Activated T-helper 2 cell treated with anti-CD3 and anti-CD28 coated beads, Interferon-gamma antibody, Interleukin-2, Interleukin-4, amounts not matched to agents 10 μg/mL and 5 μg/mL and 100 μg/mL, durations not matched to agents 14 hours and 24 hours and 36 hours (primary cell): ENCODE data around the gene BTBD6. TPM values are rescaled to one million over a fixed set of nuclear protein-coding genes. Genes with fewer than 3 reads are reported as not detected.
"Not testable (repeated sequence)": the region's sequence is repeated elsewhere in the genome, so short reads cannot be mapped to it uniquely, and the experiment has no call there.

Experiments used
- DNase-seq: peaks from one replicate; pipeline ENCODE4 v3.0.0; 2021; ENCODE audit warnings: low spot score
- H3K27ac Mint-ChIP-seq: one replicate; pipeline ENCODE4 v1.8.0; 2021; ENCODE audit warnings: mixed read lengths
- H3K27me3 Mint-ChIP-seq: one replicate; pipeline ENCODE4 v1.8.0; 2021; ENCODE audit warnings: low read depth, mixed read lengths
- H3K36me3 Mint-ChIP-seq: one replicate; pipeline ENCODE4 v1.8.0; 2021; ENCODE audit warnings: low read depth, mixed read lengths
- H3K4me1 Mint-ChIP-seq: one replicate; pipeline ENCODE4 v1.8.0; 2021; ENCODE audit warnings: low read depth, mixed read lengths
- H3K4me3 Mint-ChIP-seq: one replicate; pipeline ENCODE4 v1.8.0; 2021; ENCODE audit warnings: low read depth, mild to moderate bottlenecking, moderate library complexity, mixed read lengths
- H3K9me3 Mint-ChIP-seq: one replicate; pipeline ENCODE4 v1.8.0; 2021; ENCODE audit warnings: mixed read lengths
- intact Hi-C: fragments of 100-400 bp; cut with micrococcal nuclease; formaldehyde crosslinking; loops from one replicate; pipeline ENCODE4 v1.15.1; 2023
- total RNA-seq: library from RNA; stranded (reverse); gene quantifications from 2 replicates; pipeline ENCODE4 v1.2.3, GENCODE V29; 2022

BTBD6 gene
- total RNA-seq, 1 donor from 2014 or later: 38.6 TPM

DNA sequence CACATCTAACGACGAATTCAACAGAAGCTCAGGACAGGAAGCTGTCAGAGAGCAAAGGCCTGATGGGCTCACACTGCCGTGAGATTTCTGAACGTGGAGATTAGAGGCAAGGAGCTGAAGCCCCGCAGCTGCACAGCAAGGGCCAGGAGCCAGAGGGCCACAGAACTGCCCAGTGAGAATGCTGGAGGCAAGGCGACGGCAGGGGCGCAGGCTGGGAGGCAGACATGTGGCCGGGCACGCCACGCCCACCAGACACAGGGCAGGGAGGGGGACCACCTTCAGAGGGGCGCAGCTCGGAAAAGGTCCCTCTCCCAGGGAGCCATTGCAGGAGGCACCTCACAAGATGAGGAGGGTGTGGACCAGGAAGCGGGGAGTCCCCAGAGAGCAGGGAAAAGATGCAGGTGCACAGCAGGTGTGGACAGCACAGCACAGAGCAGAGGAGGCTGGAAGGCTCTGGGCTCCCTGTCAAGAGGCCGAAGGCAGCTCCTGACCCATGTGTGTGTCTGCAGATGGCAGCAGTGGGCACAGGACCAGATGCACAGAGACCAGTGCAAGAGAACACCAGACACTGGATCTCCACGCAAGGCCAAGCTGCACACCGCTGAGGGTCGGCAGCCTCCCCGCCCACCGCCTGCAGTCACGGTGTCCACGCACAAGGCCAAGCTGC lies 23.0 kb downstream of the BTBD6 start:
- intact Hi-C loops: no loop called here
- no peaks in the 10 kb centered on the region for H3K9me3 Mint-ChIP-seq
- no peak overlapping the region for H3K4me3 Mint-ChIP-seq
- H3K27me3 Mint-ChIP-seq: no peaks in the 10 kb centered on the region
- no peak for DNase-seq
- no peaks in the 10 kb centered on the region for H3K4me1 Mint-ChIP-seq
- H3K36me3 Mint-ChIP-seq: no peaks in the 10 kb centered on the region
- no peak overlapping the region for H3K27ac Mint-ChIP-seq

- Mint-ChIP-seq H3K27ac (no peak overlapping the region), H3K4me1 (no peaks in the 10 kb centered on the region), H3K36me3 (no peaks in the 10 kb centered on the region), H3K27me3 (no peaks in the 10 kb centered on the region), H3K9me3 (no peaks in the 10 kb centered on the region), H3K4me3 (no peak overlapping the region)
- no peak for DNase-seq
- intact Hi-C loops: no loop called here
Measured at GRCh38 chr14:105272623-105273022, 24.3 kb downstream of the BTBD6 start.

- H3K9me3 Mint-ChIP-seq: no peaks in the 10 kb centered on the region
- no peaks in the 10 kb centered on the region for H3K36me3 Mint-ChIP-seq
- intact Hi-C loops: no loop called here
- DNase-seq: no peak
- no peak overlapping the region for H3K4me3 Mint-ChIP-seq
- H3K27ac Mint-ChIP-seq: no peak overlapping the region
- no peaks in the 10 kb centered on the region for H3K27me3 Mint-ChIP-seq
- no peaks in the 10 kb centered on the region for H3K4me1 Mint-ChIP-seq
Measured at GRCh38 chr14:105273062-105273461, 24.7 kb downstream of the BTBD6 start.

GRCh38 chr14:105274637-105275036 lies 26.3 kb downstream of the BTBD6 start:
- no peaks in the 10 kb centered on the region for H3K36me3 Mint-ChIP-seq
- DNase-seq: no peak
- H3K27me3 Mint-ChIP-seq: no peaks in the 10 kb centered on the region
- H3K4me3 Mint-ChIP-seq: no peak overlapping the region
- no peaks in the 10 kb centered on the region for H3K9me3 Mint-ChIP-seq
- no peaks in the 10 kb centered on the region for H3K4me1 Mint-ChIP-seq
- intact Hi-C loops: no loop called here
- no peak overlapping the region for H3K27ac Mint-ChIP-seq

GRCh38 chr14:105275267-105275946 lies 27.1 kb downstream of the BTBD6 start:
- H3K27ac Mint-ChIP-seq: no peak overlapping the region
- intact Hi-C loops: no loop called here
- H3K27me3 Mint-ChIP-seq: no peaks in the 10 kb centered on the region
- H3K4me3 Mint-ChIP-seq: no peak overlapping the region
- no peaks in the 10 kb centered on the region for H3K4me1 Mint-ChIP-seq
- H3K36me3 Mint-ChIP-seq: no peaks in the 10 kb centered on the region
- H3K9me3 Mint-ChIP-seq: no peaks in the 10 kb centered on the region
- DNase-seq: no peak

DNA sequence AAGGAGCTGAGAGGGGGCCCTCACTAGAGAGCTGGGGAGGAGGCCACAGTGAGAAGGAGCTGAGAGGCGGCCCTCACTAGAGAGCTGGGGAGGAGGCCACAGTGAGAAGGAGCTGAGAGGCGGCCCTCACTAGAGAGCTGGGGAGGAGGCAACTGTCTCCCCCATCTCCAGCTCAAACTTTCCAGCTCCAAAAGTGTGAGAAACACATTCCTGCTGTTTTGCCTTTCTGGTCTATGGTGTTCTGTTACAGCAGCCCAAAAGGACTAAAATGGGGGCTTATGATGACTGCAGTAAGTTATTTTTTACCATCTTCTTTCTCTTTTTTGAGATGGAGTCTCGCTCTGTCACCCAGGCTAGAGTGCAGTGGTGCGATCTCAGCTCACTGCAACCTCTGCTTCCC lies 29.1 kb downstream of the BTBD6 start:
- DNase-seq, H3K36me3 Mint-ChIP-seq, intact Hi-C loops, H3K27me3 Mint-ChIP-seq, H3K9me3 Mint-ChIP-seq, H3K4me3 Mint-ChIP-seq, H3K27ac Mint-ChIP-seq, H3K4me1 Mint-ChIP-seq: not testable (repeated sequence)

DNA sequence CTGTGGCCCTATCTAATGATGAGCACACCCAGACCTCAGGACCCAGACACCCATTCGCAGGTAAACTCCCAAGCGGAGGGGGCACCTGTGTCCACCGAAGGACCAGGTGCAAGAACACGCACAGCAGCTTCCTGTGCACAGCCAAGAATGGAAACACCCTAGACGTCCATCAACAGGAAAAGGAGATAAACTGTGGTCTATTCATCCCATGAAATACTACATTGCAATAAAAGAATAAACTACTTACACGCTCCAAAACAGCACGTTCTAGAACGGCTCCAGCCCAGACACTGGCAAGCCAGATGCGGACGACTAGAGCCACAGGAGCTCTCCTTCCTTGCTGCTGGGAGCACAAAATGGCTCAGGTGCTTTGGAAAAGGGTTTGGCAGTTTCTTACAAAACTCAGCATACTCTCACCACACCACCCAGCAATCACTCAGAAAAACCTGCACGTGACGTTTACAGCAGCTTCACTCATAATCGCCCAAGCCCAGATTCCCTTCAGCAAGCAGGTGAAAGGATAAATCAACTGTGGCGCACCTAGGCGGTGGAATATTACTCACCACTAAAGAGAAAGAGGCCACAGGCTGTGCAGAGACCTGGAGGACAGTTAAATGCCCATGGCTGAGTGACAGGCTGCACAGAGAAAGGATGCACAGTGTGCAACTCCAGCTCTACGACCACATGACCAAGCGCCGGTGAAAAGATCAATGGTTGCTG lies 31.5 kb downstream of the BTBD6 start:
- intact Hi-C loops: no loop called here
- Mint-ChIP-seq H3K36me3 (peaks cover 8% of the 10 kb centered on the region), H3K27ac (no peak overlapping the region), H3K4me1 (peaks cover 21% of the 10 kb centered on the region), H3K9me3 (no peaks in the 10 kb centered on the region), H3K27me3 (no peaks in the 10 kb centered on the region), H3K4me3 (no peak overlapping the region)
- DNase-seq: no peak

DNA sequence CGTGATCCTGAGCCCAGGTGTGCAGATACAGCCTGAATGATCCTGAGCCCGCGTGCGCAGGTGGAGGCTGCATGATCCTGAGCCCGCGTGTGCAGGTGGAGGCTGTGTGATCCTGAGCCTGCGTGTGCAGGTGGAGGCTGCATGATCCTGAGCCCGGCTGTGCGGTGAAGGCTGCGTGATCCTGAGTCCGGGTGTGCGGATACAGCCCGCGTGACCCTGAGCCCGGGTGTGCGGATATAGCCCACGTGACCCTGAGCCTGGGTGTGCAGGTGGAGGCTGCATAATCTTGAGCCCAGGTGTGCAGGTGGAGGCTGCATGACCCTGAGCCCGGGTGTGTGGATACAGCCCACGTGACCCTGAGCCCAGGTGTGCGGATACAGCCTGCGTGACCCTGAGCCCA lies 32.2 kb downstream of the BTBD6 start:
- peaks cover 22% of the 10 kb centered on the region for H3K4me1 Mint-ChIP-seq
- no peak overlapping the region for H3K27ac Mint-ChIP-seq
- DNase-seq: no peak
- no peak overlapping the region for H3K4me3 Mint-ChIP-seq
- H3K27me3 Mint-ChIP-seq: no peaks in the 10 kb centered on the region
- H3K9me3 Mint-ChIP-seq: no peaks in the 10 kb centered on the region
- intact Hi-C loops: no loop called here
- H3K36me3 Mint-ChIP-seq: peaks cover 9% of the 10 kb centered on the region

GRCh38 chr14:105281371-105282097 lies 33.2 kb downstream of the BTBD6 start:
- Mint-ChIP-seq H3K4me3 (no peak overlapping the region), H3K27ac (no peak overlapping the region), H3K9me3 (no peaks in the 10 kb centered on the region), H3K27me3 (no peaks in the 10 kb centered on the region), H3K4me1 (peaks cover 22% of the 10 kb centered on the region), H3K36me3 (peaks cover 9% of the 10 kb centered on the region)
- intact Hi-C loops: no loop called here
- no peak for DNase-seq

- Mint-ChIP-seq H3K27me3 (no peaks in the 10 kb centered on the region), H3K9me3 (no peaks in the 10 kb centered on the region), H3K27ac (no peak overlapping the region), H3K4me1 (peaks cover 22% of the 10 kb centered on the region), H3K36me3 (peaks cover 9% of the 10 kb centered on the region), H3K4me3 (no peak overlapping the region)
- no peak for DNase-seq
- intact Hi-C loops: no loop called here
Measured at GRCh38 chr14:105282098-105282725, 33.9 kb downstream of the BTBD6 start.

DNA sequence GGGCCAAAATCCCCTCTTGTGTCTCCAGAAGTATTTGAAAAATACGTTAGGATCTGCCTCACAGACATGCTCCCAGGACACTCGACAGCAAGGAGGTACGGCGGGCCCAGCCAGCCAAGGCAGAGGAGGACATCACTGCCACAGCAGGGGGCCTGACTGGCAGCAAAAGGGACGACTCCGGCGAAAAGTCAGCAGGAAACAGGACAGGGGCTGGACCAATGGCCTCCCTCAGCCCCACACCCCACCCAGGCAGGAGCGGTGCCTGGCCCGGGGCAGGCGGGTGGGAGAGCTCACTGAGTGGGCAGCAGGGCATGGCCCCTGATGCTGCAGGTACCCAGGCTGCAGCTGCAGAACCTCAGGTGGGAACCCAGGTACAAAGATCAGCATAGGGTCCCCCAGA lies 34.7 kb downstream of the BTBD6 start:
- Mint-ChIP-seq H3K4me3 (no peak overlapping the region), H3K36me3 (peaks cover 9% of the 10 kb centered on the region), H3K27me3 (no peaks in the 10 kb centered on the region), H3K9me3 (no peaks in the 10 kb centered on the region), H3K4me1 (peaks cover 22% of the 10 kb centered on the region), H3K27ac (no peak overlapping the region)
- intact Hi-C loops: no loop called here
- DNase-seq: no peak

- intact Hi-C loops: no loop called here
- no peak overlapping the region for H3K27ac Mint-ChIP-seq
- DNase-seq: no peak
- H3K36me3 Mint-ChIP-seq: peaks cover 9% of the 10 kb centered on the region
- H3K4me1 Mint-ChIP-seq: peaks cover 22% of the 10 kb centered on the region
- H3K27me3 Mint-ChIP-seq: no peaks in the 10 kb centered on the region
- H3K4me3 Mint-ChIP-seq: no peak overlapping the region
- no peaks in the 10 kb centered on the region for H3K9me3 Mint-ChIP-seq
Measured at GRCh38 chr14:105283899-105284298, 35.6 kb downstream of the BTBD6 start.
